ENCODE data around the gene CFAP20. TPM values are rescaled to one million over a fixed set of nuclear protein-coding genes. Genes with fewer than 3 reads are reported as not detected.

CFAP20 gene
- total RNA-seq, 1 experiment from 2014 or later, result 49.6 TPM

- Histone ChIP-seq H3K4me1 (replicated peaks; ENCODE audit: insufficient read depth) (peaks cover 32% of the 10 kb centered on the region; the same call in 1 of the 2 replicates), H3K36me3 (ENCODE audit: low read depth) (peaks cover 3% of the 10 kb centered on the region; the same call in 1 of the 2 replicates), H3F3A (ENCODE audit: insufficient read depth, low read depth) (peaks cover 16% of the 10 kb centered on the region; the same call in 1 of the 2 replicates), H3K4me3 (no peak overlapping the region), H4K20me1 (ENCODE audit: insufficient read depth) (peaks cover 52% of the 10 kb centered on the region), H3K4me2 (peak overlapping the region; percentile 33; the same call in 1 of the 2 replicates), H3K9me3 (ENCODE audit: insufficient read depth, low read depth) (no peaks in the 10 kb centered on the region), H3K9me2 (ENCODE audit: insufficient read depth) (no peaks in the 10 kb centered on the region), H3K27ac (no peak overlapping the region), H3K79me2 (ENCODE audit: low read depth) (peaks cover 86% of the 10 kb centered on the region), H3K27me3 (ENCODE audit: insufficient read depth, low read depth) (no peaks in the 10 kb centered on the region), H2AFZ (no peak overlapping the region)
- BruUV-seq (replicated peaks), result no TSS peak
- ChIA-PET CTCF (interaction anchor here (0.6 to 1.1 kb wide), 2 partner anchors 33 to 97 kb away, joined by 3 to 4 read pairs; no protein-coding TSS in a partner anchor), POLR2A (ENCODE audit: unreplicated experiment) (interaction anchor here (0.6 kb wide), 1 partner anchor 497 kb away, joined by 3 read pairs; no protein-coding TSS in a partner anchor)
- no peak for DNase-seq
- intact Hi-C loops (cut with micrococcal nuclease; ENCODE audit: unreplicated experiment), result loop anchor here (10.0 kb wide), 1 partner anchor 226 kb away; no protein-coding TSS in a partner anchor
- TF ChIP-seq EZH2 (IDR thresholded peaks at IDR 0.05; ENCODE audit: low read depth) (no peak), CTCF (conservative IDR thresholded peaks at IDR 0.05) (no peak)
Measured at GRCh38 chr16:58121132-58121531, 8.0 kb downstream of the CFAP20 start.

- POLR2A ChIA-PET (ENCODE audit: unreplicated experiment), result no interaction called here
- Histone ChIP-seq H3K9me3 (ENCODE audit: insufficient read depth, low read depth) (no peaks in the 10 kb centered on the region), H3K4me2 (no peak overlapping the region), H3K4me1 (replicated peaks; ENCODE audit: insufficient read depth) (peaks cover 26% of the 10 kb centered on the region; the same call in 1 of the 2 replicates), H3K27ac (no peak overlapping the region), H3K36me3 (ENCODE audit: low read depth) (peaks cover 12% of the 10 kb centered on the region; the same call in 1 of the 2 replicates), H4K20me1 (ENCODE audit: insufficient read depth) (peaks cover 43% of the 10 kb centered on the region), H3K4me3 (no peak overlapping the region), H3K27me3 (ENCODE audit: insufficient read depth, low read depth) (no peaks in the 10 kb centered on the region), H3K79me2 (ENCODE audit: low read depth) (peaks cover 77% of the 10 kb centered on the region), H2AFZ (no peak overlapping the region), H3K9me2 (ENCODE audit: insufficient read depth) (no peaks in the 10 kb centered on the region), H3F3A (ENCODE audit: insufficient read depth, low read depth) (peaks cover 16% of the 10 kb centered on the region; the same call in 1 of the 2 replicates)
- BruUV-seq (replicated peaks), result no TSS peak
- DNase-seq, result no peak
- intact Hi-C loops (cut with micrococcal nuclease; ENCODE audit: unreplicated experiment), result loop anchor here (10.0 kb wide), 1 partner anchor 225 kb away; no protein-coding TSS in a partner anchor
- CTCF ChIA-PET, result no interaction called here
- TF ChIP-seq CTCF (conservative IDR thresholded peaks at IDR 0.05) (no peak), EZH2 (IDR thresholded peaks at IDR 0.05; ENCODE audit: low read depth) (no peak)
Measured at GRCh38 chr16:58120234-58120633, 8.9 kb downstream of the CFAP20 start.

- Histone ChIP-seq H2AFZ (no peak overlapping the region), H3K4me2 (no peak overlapping the region), H3K27me3 (ENCODE audit: insufficient read depth, low read depth) (no peaks in the 10 kb centered on the region), H3K79me2 (ENCODE audit: low read depth) (peaks cover 69% of the 10 kb centered on the region), H3K9me3 (ENCODE audit: insufficient read depth, low read depth) (no peaks in the 10 kb centered on the region), H4K20me1 (ENCODE audit: insufficient read depth) (peaks cover 39% of the 10 kb centered on the region), H3K4me3 (no peak overlapping the region), H3K36me3 (ENCODE audit: low read depth) (peaks cover 17% of the 10 kb centered on the region; the same call in 1 of the 2 replicates), H3F3A (ENCODE audit: insufficient read depth, low read depth) (peaks cover 15% of the 10 kb centered on the region; the same call in 1 of the 2 replicates), H3K9me2 (ENCODE audit: insufficient read depth) (no peaks in the 10 kb centered on the region), H3K4me1 (replicated peaks; ENCODE audit: insufficient read depth) (peaks cover 18% of the 10 kb centered on the region; the same call in 1 of the 2 replicates), H3K27ac (no peak overlapping the region)
- no peak for DNase-seq
- CTCF ChIA-PET, result no interaction called here
- POLR2A ChIA-PET (ENCODE audit: unreplicated experiment), result no interaction called here
- TF ChIP-seq CTCF (conservative IDR thresholded peaks at IDR 0.05) (no peak), EZH2 (IDR thresholded peaks at IDR 0.05; ENCODE audit: low read depth) (no peak)
- BruUV-seq (replicated peaks), result no TSS peak
- intact Hi-C loops (cut with micrococcal nuclease; ENCODE audit: unreplicated experiment), result no loop called here
Measured at GRCh38 chr16:58119509-58119845, 9.7 kb downstream of the CFAP20 start.

Data from PC-9 (cell line).